GM23248 (cell line): ENCODE data around the gene ARHGAP24. TPM values are rescaled to one million over a fixed set of nuclear protein-coding genes. Genes with fewer than 3 reads are reported as not detected.

ENCODE experiments used
- DNase-seq: peaks from one replicate; pipeline ENCODE4 v3.0.0-alpha.2; 2015
- H2AFZ ChIP-seq: fragments of 200-600 bp; sonication (generic); 2 replicates; pipeline ENCODE4 v1.6.1; 2016; ENCODE audit warnings: antibody characterized with exemption
- H3F3A ChIP-seq: fragments of 200-600 bp; sonication (generic); 2 replicates; pipeline ENCODE4 v1.6.1; 2016; ENCODE audit warnings: mild to moderate bottlenecking, antibody characterized with exemption, mixed run types; ENCODE audit not compliant: insufficient read depth
- H3K27ac ChIP-seq: fragments of 200-600 bp; sonication (generic); 2 replicates; pipeline ENCODE4 v1.5.1; 2016; ENCODE audit warnings: mild to moderate bottlenecking
- H3K27me3 ChIP-seq: fragments of 200-600 bp; sonication (generic); replicated peaks from 2 replicates; pipeline ENCODE4 v1.6.1; 2016; ENCODE audit warnings: mild to moderate bottlenecking; ENCODE audit not compliant: insufficient read depth
- H3K36me3 ChIP-seq: fragments of 200-600 bp; sonication (generic); 2 replicates; pipeline ENCODE4 v1.6.1; 2016; ENCODE audit warnings: low read depth, mild to moderate bottlenecking
- H3K4me1 ChIP-seq: fragments of 200-600 bp; sonication (generic); 2 replicates; pipeline ENCODE4 v1.6.1; 2016; ENCODE audit warnings: mild to moderate bottlenecking; ENCODE audit not compliant: insufficient read depth
- H3K4me2 ChIP-seq: fragments of 200-600 bp; sonication (generic); one replicate; pipeline ENCODE4 v1.6.1; 2016; ENCODE audit warnings: mild to moderate bottlenecking; ENCODE audit not compliant: unreplicated experiment
- H3K4me3 ChIP-seq: fragments of 200-600 bp; sonication (generic); 2 replicates; pipeline ENCODE4 v1.5.1; 2016; ENCODE audit warnings: mild to moderate bottlenecking
- H3K79me2 ChIP-seq: fragments of 200-600 bp; sonication (generic); 2 replicates; pipeline ENCODE4 v1.6.1; 2016; ENCODE audit warnings: mild to moderate bottlenecking; ENCODE audit not compliant: insufficient read depth
- H3K9ac ChIP-seq: fragments of 200-600 bp; sonication (generic); 2 replicates; pipeline ENCODE4 v1.6.1; 2016; ENCODE audit warnings: mild to moderate bottlenecking
- H3K9me2 ChIP-seq: fragments of 200-600 bp; sonication (generic); 2 replicates; pipeline ENCODE4 v1.6.1; 2016; ENCODE audit warnings: mixed run types, mild to moderate bottlenecking, moderate library complexity; ENCODE audit not compliant: insufficient read depth
- H3K9me3 ChIP-seq: fragments of 200-600 bp; sonication (generic); one replicate; pipeline ENCODE4 v1.6.1; 2017; ENCODE audit warnings: low read depth
- H4K20me1 ChIP-seq: fragments of 200-600 bp; sonication (generic); 2 replicates; pipeline ENCODE4 v1.6.0; 2016; ENCODE audit not compliant: insufficient read depth
- EZH2 ChIP-seq: fragments of 200-600 bp; sonication (generic); IDR thresholded peaks from 2 replicates; pipeline ENCODE4 v1.6.1; 2018; ENCODE audit warnings: antibody characterized with exemption, mild to moderate bottlenecking; ENCODE audit not compliant: insufficient read depth, poor library complexity, severe bottlenecking
- EZH2phosphoT487 ChIP-seq: fragments of 200-600 bp; sonication (generic); IDR thresholded peaks from 2 replicates; pipeline ENCODE4 v1.6.1; 2018; ENCODE audit warnings: antibody characterized with exemption, moderate library complexity, mild to moderate bottlenecking, low read depth; ENCODE audit not compliant: insufficient read depth
- WGBS, 2 experiments: methylation state at CpG; one replicate each; pipeline ENCODE4 v1.1.6; 2015 to 2017; ENCODE audit warnings: low lambda C conversion rate in 2 of 2, low coverage in 1 of 2; ENCODE audit errors: missing lambda C conversion rate in 2 of 2; 5-methylcytosine and 5-hydroxymethylcytosine counted together
- in situ Hi-C: fragments of 300-500 bp; cut with MboI; formaldehyde crosslinking; loops from 2 replicates; pipeline ENCODE4 v1.15.0; 2020
- polyA plus RNA-seq: library from polyadenylated mRNA; unstranded; fragments of >200 nt; fragmentation: Nextera tagmentation; extraction: Ambion mirVana; gene quantifications from 2 replicates; pipeline ENCODE4 v1.2.1, GENCODE V29; 2016
- total RNA-seq: library from RNA; depleted of rRNA; stranded (reverse); fragments of >200 nt; shearing (Covaris generic); gene quantifications from 2 replicates; pipeline ENCODE4 v1.2.3, GENCODE V29; 2014

Gene ARHGAP24
- total and polyA plus RNA-seq, 2 experiments from 2014 or later, result 24.1 to 31.6 TPM

- WGBS, 2 experiments, result 50 to 58% methylated on average over 1 of the region's 1 CpG
- H3K27ac ChIP-seq, result no peak overlapping the region
- no peaks in the 10 kb centered on the region for H3K9me3 ChIP-seq
- H3K79me2 ChIP-seq, result peaks cover 90% of the 10 kb centered on the region
- H3F3A ChIP-seq, result peaks cover 19% of the 10 kb centered on the region; the same call in 1 of the 2 replicates
- TF ChIP-seq EZH2phosphoT487, result no peak
- no peak for TF ChIP-seq EZH2
- no peak for DNase-seq
- peaks cover 27% of the 10 kb centered on the region for H3K4me1 ChIP-seq
- no peak overlapping the region for H3K4me3 ChIP-seq
- H2AFZ ChIP-seq, result no peak overlapping the region
- H3K4me2 ChIP-seq, result no peak overlapping the region
- H3K27me3 ChIP-seq, result no peaks in the 10 kb centered on the region
- H4K20me1 ChIP-seq, result no peaks in the 10 kb centered on the region
- no peaks in the 10 kb centered on the region for H3K9me2 ChIP-seq
- H3K9ac ChIP-seq, result no peak overlapping the region
- H3K36me3 ChIP-seq, result no peaks in the 10 kb centered on the region
- in situ Hi-C loops, result loop anchor here (25.0 kb wide), 1 partner anchor 406 kb away; no protein-coding TSS in a partner anchor
Observed at GRCh38 chr4:85805891-85806290, 330.9 kb downstream of the ARHGAP24 start.

DNA sequence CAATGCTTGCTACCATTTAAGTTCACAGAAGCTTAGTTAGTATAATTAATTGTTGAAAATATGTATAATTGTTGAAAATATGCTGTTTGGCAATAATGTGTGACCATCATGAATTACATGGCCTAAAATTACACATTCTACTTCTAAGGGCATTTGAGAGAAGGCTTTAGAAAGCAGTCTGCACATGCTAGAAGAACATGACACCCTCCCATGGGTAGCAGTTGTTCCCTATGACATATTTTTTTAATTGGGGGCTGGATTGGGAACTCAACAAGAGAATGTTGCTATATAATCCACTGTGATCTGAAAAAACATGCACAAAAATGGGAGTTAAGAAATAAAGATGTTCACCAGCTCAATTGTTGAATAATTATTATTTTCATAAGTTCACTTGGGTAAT, 331.4 kb downstream of the ARHGAP24 start:
- no peaks in the 10 kb centered on the region for H3K9me3 ChIP-seq
- no peak for DNase-seq
- H3K79me2 ChIP-seq, result peaks cover 90% of the 10 kb centered on the region
- in situ Hi-C loops, result loop anchor here (25.0 kb wide), 1 partner anchor 406 kb away; no protein-coding TSS in a partner anchor
- no peak overlapping the region for H3K9ac ChIP-seq
- peaks cover 27% of the 10 kb centered on the region for H3K4me1 ChIP-seq
- H3K27ac ChIP-seq, result no peak overlapping the region
- peaks cover 19% of the 10 kb centered on the region; the same call in 1 of the 2 replicates for H3F3A ChIP-seq
- no peaks in the 10 kb centered on the region for H4K20me1 ChIP-seq
- H3K27me3 ChIP-seq, result no peaks in the 10 kb centered on the region
- no peak overlapping the region for H2AFZ ChIP-seq
- no peak for TF ChIP-seq EZH2
- TF ChIP-seq EZH2phosphoT487, result no peak
- no peak overlapping the region for H3K4me3 ChIP-seq
- no peaks in the 10 kb centered on the region for H3K36me3 ChIP-seq
- H3K4me2 ChIP-seq, result no peak overlapping the region
- H3K9me2 ChIP-seq, result no peaks in the 10 kb centered on the region

GRCh38 chr4:85807247-85807950, 332.4 kb downstream of the ARHGAP24 start:
- H3K9ac ChIP-seq, result peak overlapping the region; percentile 18; the same call in 1 of the 2 replicates
- no peaks in the 10 kb centered on the region for H3K9me2 ChIP-seq
- H3K79me2 ChIP-seq, result peaks cover 90% of the 10 kb centered on the region
- peak; percentile 80 for DNase-seq
- peaks cover 19% of the 10 kb centered on the region; the same call in 1 of the 2 replicates for H3F3A ChIP-seq
- H3K27ac ChIP-seq, result peak overlapping the region; percentile 64
- H3K4me1 ChIP-seq, result peaks cover 27% of the 10 kb centered on the region
- 13 to 24% methylated on average over 3 of the region's 3 CpGs for WGBS, 2 experiments
- no peaks in the 10 kb centered on the region for H4K20me1 ChIP-seq
- peak overlapping the region; percentile 28; the same call in 1 of the 2 replicates for H3K4me3 ChIP-seq
- 0 out of 2 replicates have a peak, but pooled peaks have one; percentile 32 for TF ChIP-seq EZH2phosphoT487
- no peak for TF ChIP-seq EZH2
- in situ Hi-C loops, result loop anchor here (25.0 kb wide), 1 partner anchor 405 kb away; no protein-coding TSS in a partner anchor
- peak overlapping the region; percentile 57 for H3K4me2 ChIP-seq
- no peaks in the 10 kb centered on the region for H3K36me3 ChIP-seq
- H2AFZ ChIP-seq, result no peak overlapping the region
- H3K27me3 ChIP-seq, result no peaks in the 10 kb centered on the region
- no peaks in the 10 kb centered on the region for H3K9me3 ChIP-seq

DNA sequence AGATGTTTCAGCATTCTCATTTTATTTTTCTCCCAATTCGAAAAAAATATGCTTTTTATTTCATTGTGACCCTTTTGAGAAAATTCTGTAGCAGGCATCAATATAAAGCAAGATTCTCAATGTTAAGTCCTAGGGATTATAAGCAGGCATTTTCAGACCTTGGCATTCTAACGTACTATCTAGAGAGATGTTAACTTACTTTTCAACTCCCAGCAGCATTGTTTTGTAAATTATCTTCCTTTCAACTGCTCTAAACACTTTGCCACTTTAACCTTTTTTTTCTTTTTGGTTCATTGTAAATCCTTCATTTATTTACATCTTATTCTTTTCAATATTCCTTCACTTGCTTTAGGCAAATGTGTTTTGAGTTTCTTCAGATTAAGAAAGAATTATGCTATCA, 333.2 kb downstream of the ARHGAP24 start:
- Histone ChIP-seq H3K9me3 (no peaks in the 10 kb centered on the region), H3K4me1 (peaks cover 34% of the 10 kb centered on the region), H3K9me2 (no peaks in the 10 kb centered on the region), H3K27ac (peak overlapping the region; percentile 64), H3K4me2 (peak overlapping the region; percentile 57), H3K27me3 (no peaks in the 10 kb centered on the region), H3K9ac (peak overlapping the region; percentile 18; the same call in 1 of the 2 replicates), H4K20me1 (no peaks in the 10 kb centered on the region), H2AFZ (no peak overlapping the region), H3K4me3 (peak overlapping the region; percentile 28; the same call in 1 of the 2 replicates), H3F3A (peaks cover 19% of the 10 kb centered on the region; the same call in 1 of the 2 replicates), H3K79me2 (peaks cover 90% of the 10 kb centered on the region), H3K36me3 (no peaks in the 10 kb centered on the region)
- TF ChIP-seq EZH2 (no peak), EZH2phosphoT487 (no peak)
- in situ Hi-C loops, result loop anchor here (25.0 kb wide), 1 partner anchor 404 kb away; no protein-coding TSS in a partner anchor
- DNase-seq, result no peak
- WGBS, 2 experiments, result 31 to 36% methylated on average over 2 of the region's 2 CpGs
